H1 (cell line): ENCODE results near the gene BTRC. TPM values are rescaled to one million over a fixed set of nuclear protein-coding genes. Genes with fewer than 3 reads are reported as not detected.

ENCODE experiments used
- CTCF ChIA-PET: fragments of 300-600 bp; sonication (Branson Sonifier 250); formaldehyde crosslinking; loops from one replicate; lab custom pipeline; 2021; ENCODE audit not compliant: partially characterized antibody; lab: Charles Lee
- POLR2A ChIA-PET: fragments of 300-600 bp; sonication (Branson Sonifier 250); formaldehyde crosslinking; loops from one replicate; lab custom pipeline; 2021; ENCODE audit warnings: inconsistent platforms; ENCODE audit not compliant: partially characterized antibody; lab: Charles Lee
- DNase-seq, 2 experiments: peaks; one replicate each; pipeline versions ENCODE4 v3.0.0 to v3.0.0-alpha.2; 2010 to 2022; ENCODE audit warnings: low spot score in 2 of 2, low read depth in 1 of 2, mixed read lengths in 1 of 2
- FAIRE-seq: peaks from 2 replicates; lab custom pipeline; 2011; peaks lifted over from hg19 to GRCh38; lab: Jason Lieb, UNC
- H2AFZ ChIP-seq: 2 replicates; pipeline ENCODE4 v1.8.1; 2012; ENCODE audit warnings: low read length, inconsistent platforms
- H2AK5ac ChIP-seq: 2 replicates; pipeline ENCODE4 v1.6.1; 2013; ENCODE audit warnings: low read depth, low read length
- H2BK120ac ChIP-seq: replicated peaks from 2 replicates; pipeline ENCODE3; 2013; ENCODE audit warnings: low read depth, low read length, inconsistent platforms
- H2BK12ac ChIP-seq: 2 replicates; pipeline ENCODE4 v1.6.1; 2013; ENCODE audit warnings: low read depth, low read length
- H2BK15ac ChIP-seq: 2 replicates; pipeline ENCODE4 v1.6.1; 2013; ENCODE audit warnings: low read length
- H2BK20ac ChIP-seq: 2 replicates; pipeline ENCODE4 v1.6.1; 2013; ENCODE audit warnings: low read length
- H2BK5ac ChIP-seq: 2 replicates; pipeline ENCODE4 v1.6.1; 2013; ENCODE audit warnings: low read depth, low read length
- H3K14ac ChIP-seq: 2 replicates; pipeline ENCODE4 v1.6.1; 2013; ENCODE audit warnings: inconsistent platforms; ENCODE audit not compliant: insufficient read length
- H3K18ac ChIP-seq: 2 replicates; pipeline ENCODE4 v1.6.1; 2013; ENCODE audit warnings: low read length; ENCODE audit errors: extremely low read depth
- H3K23ac ChIP-seq: 2 replicates; pipeline ENCODE4 v1.6.1; 2013; ENCODE audit warnings: inconsistent platforms; ENCODE audit not compliant: insufficient read length
- H3K23me2 ChIP-seq: 2 replicates; pipeline ENCODE4 v1.6.1; 2013; ENCODE audit warnings: low read depth, low read length
- H3K27ac ChIP-seq: 2 replicates; pipeline ENCODE4 v1.6.1; 2011; ENCODE audit warnings: low read depth, low read length, inconsistent platforms
- H3K27me3 ChIP-seq, 4 experiments: replicated peaks in 1 of 4; 1 replicate in 1 of 4; 2 replicates in 3 of 4; pipeline versions ENCODE4 v1.6.1 to v1.8.1; 2011 to 2013; ENCODE audit warnings: low read length in 3 of 4, mild to moderate bottlenecking in 3 of 4, inconsistent platforms in 2 of 4, mixed read lengths in 2 of 4, moderate library complexity in 1 of 4; ENCODE audit not compliant: control insufficient read depth in 3 of 4, insufficient read depth in 3 of 4; ENCODE audit errors: extremely low read depth in 1 of 4
- H3K36me3 ChIP-seq, 4 experiments: 2 replicates each; pipeline versions ENCODE4 v1.6.1 to v1.8.1; 2011 to 2013; ENCODE audit warnings: mild to moderate bottlenecking in 4 of 4, low read length in 3 of 4, moderate library complexity in 2 of 4, control low read depth in 1 of 4, inconsistent platforms in 1 of 4; ENCODE audit not compliant: insufficient read depth in 4 of 4, control insufficient read depth in 2 of 4
- H3K4ac ChIP-seq: replicated peaks from 2 replicates; pipeline ENCODE3; 2013; ENCODE audit warnings: low read length, low read depth, mixed read lengths, inconsistent platforms; ENCODE audit not compliant: insufficient read length
- H3K4me1 ChIP-seq, 4 experiments: replicated peaks in 1 of 4; 1 replicate in 1 of 4; 2 replicates in 3 of 4; pipeline versions ENCODE4 v1.6.1 to v1.8.1; 2011 to 2013; ENCODE audit warnings: low read length in 3 of 4, inconsistent platforms in 2 of 4, mixed read lengths in 1 of 4; ENCODE audit not compliant: insufficient read depth in 4 of 4, control insufficient read depth in 3 of 4
- H3K4me2 ChIP-seq, 2 experiments: 2 replicates each; pipeline versions ENCODE4 v1.6.1 to v1.8.1; 2011 to 2013; ENCODE audit warnings: low read depth in 2 of 2, low read length in 2 of 2, control low read depth in 1 of 2, inconsistent platforms in 1 of 2, mild to moderate bottlenecking in 1 of 2; ENCODE audit not compliant: insufficient read depth in 1 of 2
- H3K4me3 ChIP-seq, 4 experiments: fragments of 200-600, 300-600 bp in 1 of 4; sonication (generic), shearing (Covaris generic), sonication (Bioruptor Twin) in 1 of 4; 2 replicates each; pipeline versions ENCODE4 v1.5.1 to v1.8.1; 2011 to 2016; ENCODE audit warnings: low read length in 4 of 4, low read depth in 3 of 4, control low read depth in 2 of 4, inconsistent platforms in 2 of 4, mild to moderate bottlenecking in 2 of 4, mixed read lengths in 1 of 4, moderate library complexity in 1 of 4; ENCODE audit not compliant: insufficient read depth in 2 of 4; ENCODE audit errors: extremely low read depth in 1 of 4
- H3K56ac ChIP-seq: replicated peaks from 2 replicates; pipeline ENCODE3; 2013; ENCODE audit warnings: low read depth, mild to moderate bottlenecking, mixed read lengths, low read length, inconsistent platforms; ENCODE audit not compliant: insufficient read length
- H3K79me1 ChIP-seq: 2 replicates; pipeline ENCODE4 v1.6.1; 2013; ENCODE audit warnings: low read depth, low read length, control low read depth
- H3K79me2 ChIP-seq, 2 experiments: 2 replicates each; pipeline versions ENCODE4 v1.6.1 to v1.8.1; 2012 to 2013; ENCODE audit warnings: low read length in 2 of 2, mild to moderate bottlenecking in 2 of 2, inconsistent platforms in 1 of 2; ENCODE audit not compliant: insufficient read depth in 2 of 2, control insufficient read depth in 1 of 2
- H3K9ac ChIP-seq, 4 experiments: replicated peaks in 1 of 4; 1 replicate in 1 of 4; 2 replicates in 3 of 4; pipeline versions ENCODE4 v1.6.1 to v1.8.1; 2011 to 2013; ENCODE audit warnings: low read depth in 3 of 4, low read length in 3 of 4, control low read depth in 2 of 4, mild to moderate bottlenecking in 2 of 4, moderate library complexity in 2 of 4, inconsistent platforms in 1 of 4; ENCODE audit errors: extremely low read depth in 1 of 4
- H3K9me3 ChIP-seq, 2 experiments: 2 replicates each; pipeline versions ENCODE4 v1.6.1 to v1.8.1; 2012 to 2013; ENCODE audit warnings: mild to moderate bottlenecking in 2 of 2, moderate library complexity in 2 of 2, control low read depth in 1 of 2, inconsistent platforms in 1 of 2, low read depth in 1 of 2, low read length in 1 of 2, mixed read lengths in 1 of 2; ENCODE audit not compliant: insufficient read depth in 2 of 2
- H4K20me1 ChIP-seq, 2 experiments: replicated peaks in 1 of 2; 2 replicates each; pipeline versions ENCODE3 to v1.8.1; 2011 to 2013; ENCODE audit warnings: inconsistent platforms in 2 of 2, low read length in 2 of 2, mild to moderate bottlenecking in 1 of 2; ENCODE audit not compliant: insufficient read depth in 2 of 2, control insufficient read depth in 1 of 2
- H4K5ac ChIP-seq: 2 replicates; pipeline ENCODE4 v1.6.1; 2013; ENCODE audit warnings: low read length, low read depth, mixed read lengths, inconsistent platforms; ENCODE audit not compliant: insufficient read length
- H4K8ac ChIP-seq: 2 replicates; pipeline ENCODE4 v1.8.0; 2013; ENCODE audit warnings: mild to moderate bottlenecking, moderate library complexity, low read length, inconsistent platforms; ENCODE audit not compliant: insufficient read depth; ENCODE audit errors: extremely low read depth
- H4K91ac ChIP-seq: replicated peaks from 2 replicates; pipeline ENCODE3; 2013; ENCODE audit warnings: low read length, mixed read lengths, inconsistent platforms; ENCODE audit not compliant: insufficient read length
- ASH2L ChIP-seq: fragments of 200-600, 300-600 bp; sonication (generic); IDR thresholded peaks from one replicate; pipeline ENCODE4 v1.7.1; 2017; ENCODE audit warnings: low read length
- ATF3 ChIP-seq: IDR thresholded peaks from 2 replicates; pipeline ENCODE4 v1.6.1; 2011; ENCODE audit warnings: low read depth, mild to moderate bottlenecking, low read length; ENCODE audit not compliant: insufficient read depth
- BRCA1 ChIP-seq: IDR thresholded peaks from 2 replicates; pipeline ENCODE4 v1.6.1; 2012; ENCODE audit warnings: low read depth, low read length, improper control_type of control experiment
- CREB1 ChIP-seq: IDR thresholded peaks from 2 replicates; pipeline ENCODE4 v1.6.1; 2012; ENCODE audit warnings: inconsistent platforms
- EP300 ChIP-seq, 2 experiments: IDR thresholded peaks; 1 replicate in 1 of 2; 2 replicates in 1 of 2; pipeline ENCODE4 v1.6.1; 2011 to 2012; ENCODE audit warnings: low read depth in 2 of 2, low read length in 2 of 2, mild to moderate bottlenecking in 2 of 2, borderline replicate concordance in 1 of 2, inconsistent platforms in 1 of 2, moderate library complexity in 1 of 2
- GTF2F1 ChIP-seq: IDR thresholded peaks from 2 replicates; pipeline ENCODE4 v1.6.1; 2012; ENCODE audit warnings: low read depth, low read length, improper control_type of control experiment, borderline replicate concordance
- KDM1A ChIP-seq: fragments of 200-600, 300-600 bp; sonication (generic); IDR thresholded peaks from 2 replicates; pipeline ENCODE4 v1.7.1; 2016; ENCODE audit warnings: mild to moderate bottlenecking, low read length, borderline replicate concordance
- RAD21 ChIP-seq, 2 experiments: IDR thresholded peaks in 1 of 2; conservative IDR thresholded peaks in 1 of 2; 2 replicates each; pipeline ENCODE4 v1.6.1; 2011; ENCODE audit warnings: low read depth in 2 of 2, low read length in 2 of 2, improper control_type of control experiment in 1 of 2, inconsistent platforms in 1 of 2, mild to moderate bottlenecking in 1 of 2, moderate library complexity in 1 of 2
- RBBP5 ChIP-seq: IDR thresholded peaks from 2 replicates; pipeline ENCODE4 v1.7.1; 2012; ENCODE audit warnings: low read depth, mild to moderate bottlenecking, inconsistent platforms, low read length, moderate library complexity, borderline replicate concordance
- SIRT6 ChIP-seq: IDR thresholded peaks from one replicate; pipeline ENCODE4 v1.7.1; 2012; ENCODE audit warnings: low read length, inconsistent platforms
- USF2 ChIP-seq: IDR thresholded peaks from 2 replicates; pipeline ENCODE4 v1.6.1; 2011; ENCODE audit warnings: low read length, improper control_type of control experiment
- WGBS, 2 experiments: shearing (Covaris generic) in 1 of 2; methylation state at CpG; one replicate each; pipeline versions ENCODE4 v1.1.6 to v1.1.7; 2013 to 2015; ENCODE audit warnings: low lambda C conversion rate in 2 of 2, mixed read lengths in 2 of 2, inconsistent platforms in 1 of 2, low coverage in 1 of 2, missing lambda C conversion rate in 1 of 2; ENCODE audit not compliant: insufficient replicate concordance in 2 of 2, insufficient coverage in 1 of 2, insufficient read length in 1 of 2; ENCODE audit errors: extremely low coverage in 1 of 2, missing lambda C conversion rate in 1 of 2; 5-methylcytosine and 5-hydroxymethylcytosine counted together
- polyA plus RNA-seq, 7 experiments: library from polyadenylated mRNA; depleted of rRNA in 3 of 7; stranded (reverse) in 5 of 7; unstranded in 2 of 7; fragments of >200 nt in 5 of 7; fragments of 200-250 nt in 2 of 7; gene quantifications; 1 replicate in 5 of 7; 2 replicates in 1 of 7; 4 replicates in 1 of 7; pipeline versions ENCODE4 v1.2.1 to v1.2.3, GENCODE V29; 2011 to 2013; ENCODE audit warnings: missing spikeins in 2 of 7, mixed read lengths in 2 of 7
- total RNA-seq: library from RNA; stranded (reverse); fragmentation: NEBNext Ultra II Directional; extraction: Animal tissue kit (Norgen Biotek cat#: 25700); gene quantifications from 2 replicates; pipeline ENCODE4 v1.2.1, GENCODE V29; 2021

The BTRC gene
- total and polyA plus RNA-seq, 2 of the 8 experiments (the other 6 are each of a cell fraction or from before 2014, with no cell fraction given), result 9.9 to 24.7 TPM

- H3K4ac ChIP-seq, result no peak overlapping the region
- H3K4me2 ChIP-seq, result no peak overlapping the region
- no peak overlapping the region for H3K23ac ChIP-seq
- H2AK5ac ChIP-seq, result no peak overlapping the region
- no peak overlapping the region for H2BK120ac ChIP-seq
- peaks cover 4 to 6% of the 10 kb centered on the region in 2 experiments; a peak in 2 of 4 replicates for H3K9me3 ChIP-seq
- H3K36me3 ChIP-seq, result no peaks in the 10 kb centered on the region
- peaks cover 0 to 3% (median 0%) of the 10 kb centered on the region in 4 experiments; a peak in 2 of 7 replicates for H3K4me1 ChIP-seq
- H4K20me1 ChIP-seq, result no peaks in the 10 kb centered on the region
- 86% methylated on average over 14 of the region's 14 CpGs; no CpG with 5 or more reads in 1 of the 2 experiments for WGBS, 2 experiments
- no peak overlapping the region for H4K8ac ChIP-seq
- no peak overlapping the region for H2BK12ac ChIP-seq
- no peak overlapping the region for H3K4me3 ChIP-seq
- ChIA-PET CTCF (interaction anchor here (0.6 to 2.7 kb wide), 10 partner anchors 10 to 240 kb away, joined by 3 to 11 read pairs (median 3); no protein-coding TSS in a partner anchor), POLR2A (interaction anchor here (0.6 to 1.8 kb wide), 4 partner anchors 8 to 24 kb away, joined by 4 to 5 read pairs (median 4); partner anchors contain the start of gene BTRC)
- H3K14ac ChIP-seq, result no peak overlapping the region
- H2AFZ ChIP-seq, result no peak overlapping the region
- no peak overlapping the region for H3K27ac ChIP-seq
- FAIRE-seq (no peak), DNase-seq (no peak)
- no peak overlapping the region for H2BK5ac ChIP-seq
- TF ChIP-seq ASH2L (no peak), KDM1A (no peak), ATF3 (no peak), USF2 (no peak), RBBP5 (no peak), GTF2F1 (no peak), BRCA1 (no peak), EP300 (IDR thresholded peaks at IDR 0.05; ENCODE audit: borderline replicate concordance in 1 of 2, low read depth in 2 of 2, low read length in 2 of 2) (no peak), CREB1 (no peak), RAD21 (IDR thresholded peaks at IDR 0.05 in 1 of 2, conservative IDR thresholded peaks at IDR 0.05 in 1 of 2; ENCODE audit: low read depth in 2 of 2, low read length in 2 of 2) (no peak), SIRT6 (no peak)
- H3K27me3 ChIP-seq, result no peaks in the 10 kb centered on the region
- H3K23me2 ChIP-seq, result no peaks in the 10 kb centered on the region
- no peak overlapping the region for H4K5ac ChIP-seq
- no peak overlapping the region for H3K18ac ChIP-seq
- H2BK20ac ChIP-seq, result no peak overlapping the region
- no peaks in the 10 kb centered on the region for H3K79me1 ChIP-seq
- no peak overlapping the region for H4K91ac ChIP-seq
- H3K79me2 ChIP-seq, result no peaks in the 10 kb centered on the region
- H3K9ac ChIP-seq, result no peak overlapping the region
- no peak overlapping the region for H2BK15ac ChIP-seq
- H3K56ac ChIP-seq, result no peak overlapping the region
Measured at GRCh38 chr10:101330631-101331225, 23.2 kb upstream of the BTRC start.
